Stomach (tissue), 9 donors: ENCODE measurements around the gene AKAP13. TPM values are rescaled to one million over a fixed set of nuclear protein-coding genes. Genes with fewer than 3 reads are reported as not detected.
A peak's percentile ranks its signal among the peaks of the same experiment; 100 is the strongest.
"Not testable (repeated sequence)": the region's sequence is repeated elsewhere in the genome, so short reads cannot be mapped to it uniquely, and the experiment has no call there.

Experiments
- DNase-seq, 2 donors: peaks; one replicate each; pipeline versions ENCODE4 v3.0.0 to v3.0.0-alpha.2; 2013 to 2019
- H3K27ac ChIP-seq, 5 donors: fragments of 200-600 bp in 4 of 5; sonication (generic) in 4 of 5; one replicate each; pipeline ENCODE4 v1.5.1; 2013 to 2019; ENCODE audit warnings: mild to moderate bottlenecking in 1 of 5, moderate library complexity in 1 of 5
- H3K27me3 ChIP-seq, 3 donors: fragments of 200-600 bp; sonication (generic); one replicate each; pipeline ENCODE4 v1.5.1; 2017 to 2019; ENCODE audit warnings: mixed run types in 1 of 3
- H3K36me3 ChIP-seq, 4 donors: fragments of 200-600 bp; sonication (generic); 1 replicate in 3 of 4; 2 replicates in 1 of 4; pipeline ENCODE4 v1.5.1; 2016 to 2019
- H3K4me1 ChIP-seq, 4 donors: fragments of 200-600 bp; sonication (generic); one replicate each; pipeline ENCODE4 v1.5.1; 2016 to 2019
- H3K4me3 ChIP-seq, 4 donors: fragments of 200-600 bp; sonication (generic) in 3 of 4; one replicate each; pipeline ENCODE4 v1.5.1; 2016 to 2019; ENCODE audit warnings: mild to moderate bottlenecking in 1 of 4
- H3K9me3 ChIP-seq, 4 donors: fragments of 200-600 bp; sonication (generic); one replicate each; pipeline ENCODE4 v1.5.1; 2016 to 2019
- EP300 ChIP-seq: sonication (generic); formaldehyde crosslinking; IDR thresholded peaks from one replicate; pipeline ENCODE4 v1.6.1; 2017; ENCODE audit warnings: antibody characterized with exemption
- POLR2A ChIP-seq, 4 donors: fragments of 450-650 bp; IDR thresholded peaks; one replicate each; pipeline ENCODE4 v1.6.1; 2016; ENCODE audit warnings: antibody characterized with exemption in 4 of 4, control low read depth in 2 of 4, mild to moderate bottlenecking in 1 of 4, moderate library complexity in 1 of 4
- POLR2AphosphoS5 ChIP-seq, 3 donors: sonication (generic); formaldehyde crosslinking; IDR thresholded peaks; one replicate each; pipeline ENCODE4 v1.6.1; 2016; ENCODE audit warnings: antibody characterized with exemption in 3 of 3
- WGBS, 5 donors: extraction: QIAGEN DNeasy Blood & Tissue Kit in 3 of 5; methylation state at CpG; one replicate each; pipeline versions ENCODE4 v1.1.5 to v1.1.7; 2013 to 2018; 5-methylcytosine and 5-hydroxymethylcytosine counted together
- intact Hi-C: fragments of 100-400 bp; cut with DNase I; formaldehyde crosslinking; loops from one replicate; pipeline ENCODE4 v1.15.1; 2023; ENCODE audit warnings: low total_unique reads
- polyA plus RNA-seq, 3 donors: library from polyadenylated mRNA; stranded (reverse); fragments of 200-250 nt; gene quantifications; one replicate each; pipeline ENCODE4 v1.2.3, GENCODE V29; 2013
- total RNA-seq, 5 donors: library from RNA; depleted of rRNA; stranded (reverse); fragments of >200 nt; gene quantifications; one replicate each; pipeline versions ENCODE4 v1.1.0 to v1.2.3, GENCODE V29; 2014 to 2016
- TF ChIP-seq, protein P1 (sequence below), 7 experiments: fragments of 450-650 bp in 4 of 7; fragments of 200-600 bp in 3 of 7; sonication (generic) in 3 of 7; IDR thresholded peaks; one replicate each; pipeline ENCODE4 v1.5.1; 2016 to 2019; ENCODE audit warnings: antibody characterized with exemption in 7 of 7, control low read depth in 2 of 7, mild to moderate bottlenecking in 1 of 7
- donor health status: healthy with polysubstance abuse.
- donor health status: Bipolar disorder and iron deficiency.
- donor health status: healthy.

The AKAP13 gene
- total and polyA plus RNA-seq, 8 donors = 33.1 to 395 (median 138) TPM

DNA sequence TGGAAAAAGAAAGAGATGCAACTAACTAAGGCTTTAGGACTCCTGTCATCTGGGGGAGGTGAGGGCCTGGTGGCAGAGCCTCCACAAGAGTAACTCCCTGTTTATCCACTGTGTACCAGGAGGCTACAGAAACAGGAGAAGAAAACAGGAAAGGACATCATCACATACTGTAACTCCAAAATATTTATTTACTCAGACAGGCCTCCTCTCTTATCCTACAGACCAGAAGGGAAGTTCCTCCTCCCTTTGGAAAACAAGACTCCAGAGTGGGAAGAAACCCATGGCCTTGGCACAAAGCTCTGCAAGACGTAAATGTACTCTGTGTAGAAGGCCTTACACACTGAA lies 40.1 kb upstream of the AKAP13 start:
- no peaks in the 10 kb centered on the region for H3K9me3 ChIP-seq
- H3K36me3 ChIP-seq = no peaks in the 10 kb centered on the region
- no peak overlapping the region for H3K4me3 ChIP-seq
- H3K4me1 ChIP-seq = peaks cover 0 to 19% (median 3%) of the 10 kb centered on the region in 4 donors
- WGBS, 5 donors = 57 to 95% (median 77%) methylated on average over 1 of the region's 1 CpG
- TF ChIP-seq EP300 (no peak), POLR2AphosphoS5 (IDR thresholded peaks at IDR 0.05) (no peak), POLR2A (IDR thresholded peaks at IDR 0.05) (no peak)
- TF ChIP-seq, protein P1, sequence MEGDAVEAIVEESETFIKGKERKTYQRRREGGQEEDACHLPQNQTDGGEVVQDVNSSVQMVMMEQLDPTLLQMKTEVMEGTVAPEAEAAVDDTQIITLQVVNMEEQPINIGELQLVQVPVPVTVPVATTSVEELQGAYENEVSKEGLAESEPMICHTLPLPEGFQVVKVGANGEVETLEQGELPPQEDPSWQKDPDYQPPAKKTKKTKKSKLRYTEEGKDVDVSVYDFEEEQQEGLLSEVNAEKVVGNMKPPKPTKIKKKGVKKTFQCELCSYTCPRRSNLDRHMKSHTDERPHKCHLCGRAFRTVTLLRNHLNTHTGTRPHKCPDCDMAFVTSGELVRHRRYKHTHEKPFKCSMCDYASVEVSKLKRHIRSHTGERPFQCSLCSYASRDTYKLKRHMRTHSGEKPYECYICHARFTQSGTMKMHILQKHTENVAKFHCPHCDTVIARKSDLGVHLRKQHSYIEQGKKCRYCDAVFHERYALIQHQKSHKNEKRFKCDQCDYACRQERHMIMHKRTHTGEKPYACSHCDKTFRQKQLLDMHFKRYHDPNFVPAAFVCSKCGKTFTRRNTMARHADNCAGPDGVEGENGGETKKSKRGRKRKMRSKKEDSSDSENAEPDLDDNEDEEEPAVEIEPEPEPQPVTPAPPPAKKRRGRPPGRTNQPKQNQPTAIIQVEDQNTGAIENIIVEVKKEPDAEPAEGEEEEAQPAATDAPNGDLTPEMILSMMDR (IDR thresholded peaks at IDR 0.05) = no peak
- intact Hi-C loops = no loop called here
- no peaks in the 10 kb centered on the region for H3K27me3 ChIP-seq
- DNase-seq = no peak
- H3K27ac ChIP-seq = no peak overlapping the region

DNA sequence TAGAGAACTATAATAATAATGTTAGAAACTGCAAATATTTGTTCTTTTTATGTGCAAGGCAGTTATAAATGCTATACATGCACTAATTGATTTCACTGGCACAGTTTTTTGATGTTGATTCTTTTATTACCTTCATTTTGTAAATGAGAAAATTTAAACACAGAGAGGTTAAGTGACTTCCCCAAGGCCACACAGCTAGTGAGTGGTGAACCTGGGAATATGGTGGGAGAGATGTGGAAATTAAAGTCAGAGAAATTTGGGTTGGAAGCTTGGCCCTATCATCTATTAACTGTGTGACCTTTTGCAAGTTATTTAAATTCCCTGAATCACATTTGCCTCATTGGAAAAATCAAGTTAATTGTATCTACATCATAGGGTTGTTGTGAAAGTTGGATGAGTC lies 39.6 kb upstream of the AKAP13 start:
- no peaks in the 10 kb centered on the region for H3K27me3 ChIP-seq
- peaks cover 0 to 21% (median 0%) of the 10 kb centered on the region in 4 donors for H3K4me1 ChIP-seq
- no peaks in the 10 kb centered on the region for H3K9me3 ChIP-seq
- H3K36me3 ChIP-seq = no peaks in the 10 kb centered on the region
- H3K27ac ChIP-seq = no peak overlapping the region
- intact Hi-C loops = no loop called here
- H3K4me3 ChIP-seq = no peak overlapping the region
- TF ChIP-seq POLR2A (IDR thresholded peaks at IDR 0.05) (no peak), POLR2AphosphoS5 (IDR thresholded peaks at IDR 0.05) (no peak), EP300 (no peak)
- TF ChIP-seq, protein P1 (IDR thresholded peaks at IDR 0.05) = no peak
- DNase-seq = no peak

DNA sequence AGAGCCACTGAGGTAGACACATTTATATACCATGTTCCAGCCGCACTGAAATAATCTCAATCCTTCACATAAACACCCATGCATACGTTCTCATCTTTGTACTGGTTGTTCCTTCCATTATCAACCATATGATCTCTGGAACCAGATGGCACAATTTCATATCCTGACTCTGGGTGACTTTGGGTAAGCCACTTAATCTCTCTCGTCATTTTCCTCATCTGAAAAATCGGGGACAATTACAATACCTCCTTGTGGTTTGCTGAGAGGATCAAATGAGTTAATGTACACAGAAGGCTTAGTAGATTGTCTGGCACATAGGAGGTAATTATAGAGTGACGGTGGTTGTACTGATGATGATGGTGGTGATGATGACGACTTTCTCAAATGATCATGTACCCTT lies 38.2 kb upstream of the AKAP13 start:
- intact Hi-C loops, DNase-seq, H3K36me3 ChIP-seq, H3K27ac ChIP-seq, H3K9me3 ChIP-seq, H3K4me3 ChIP-seq, H3K27me3 ChIP-seq: not testable (repeated sequence)
- peaks cover 0 to 30% (median 0%) of the 10 kb centered on the region in 4 donors for H3K4me1 ChIP-seq
- 84 to 87% (median 86%) methylated on average over 6 of the region's 6 CpGs for WGBS, 5 donors

DNA sequence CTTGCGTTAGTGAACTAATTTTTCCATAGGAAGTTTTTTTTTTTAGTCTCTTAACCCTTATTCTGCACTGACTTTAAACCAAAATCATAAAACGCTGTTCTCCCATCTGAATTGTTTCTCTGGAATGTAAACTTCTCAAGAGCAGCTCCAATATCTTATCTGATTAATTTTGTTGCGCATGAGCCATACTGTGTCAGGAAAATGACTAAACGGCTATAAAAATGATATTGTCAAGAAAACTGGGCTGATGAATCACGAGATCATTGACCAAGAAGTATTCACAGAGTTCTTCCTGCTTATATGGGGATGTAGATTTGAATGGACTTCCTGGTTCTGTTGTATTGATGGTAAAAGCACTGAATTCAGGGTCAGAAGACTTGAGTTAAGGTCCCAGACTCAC lies 37.0 kb upstream of the AKAP13 start:
- H3K9me3 ChIP-seq, intact Hi-C loops, H3K36me3 ChIP-seq, H3K27me3 ChIP-seq, H3K4me3 ChIP-seq, DNase-seq: not testable (repeated sequence)
- peak overlapping the region in 1 of 5 donors; percentile 46 for H3K27ac ChIP-seq
- 44 to 59% (median 54%) methylated on average over 5 of the region's 5 CpGs for WGBS, 5 donors
- H3K4me1 ChIP-seq = peaks cover 0 to 30% (median 0%) of the 10 kb centered on the region in 4 donors

DNA sequence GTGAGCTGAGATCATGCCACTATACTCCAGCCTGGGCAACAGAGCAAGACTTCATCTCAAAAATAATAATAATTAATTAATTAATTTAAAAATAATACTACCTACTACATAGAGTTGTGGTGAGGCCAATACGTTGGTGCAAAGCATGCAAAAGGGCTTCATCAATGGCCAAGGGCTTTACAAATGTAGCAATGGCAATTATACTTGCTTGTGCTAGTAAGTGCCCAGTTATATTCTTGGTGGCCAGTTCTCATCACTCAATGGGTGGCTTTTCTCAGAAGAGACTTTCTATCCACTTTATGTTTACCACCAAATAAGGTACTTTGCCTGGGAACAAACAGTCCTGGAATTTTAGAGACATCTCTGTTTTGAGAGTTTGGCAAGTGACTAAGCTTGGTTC lies 36.2 kb upstream of the AKAP13 start:
- DNase-seq, H3K9me3 ChIP-seq, H3K4me3 ChIP-seq, H3K27me3 ChIP-seq, H3K36me3 ChIP-seq, intact Hi-C loops: not testable (repeated sequence)
- WGBS, 5 donors = 89 to 100% (median 94%) methylated on average over 1 of the region's 1 CpG
- Histone ChIP-seq H3K4me1 (peaks cover 0 to 30% (median 0%) of the 10 kb centered on the region in 4 donors), H3K27ac (peak overlapping the region in 2 of 5 donors; percentile 14 to 46)

DNA sequence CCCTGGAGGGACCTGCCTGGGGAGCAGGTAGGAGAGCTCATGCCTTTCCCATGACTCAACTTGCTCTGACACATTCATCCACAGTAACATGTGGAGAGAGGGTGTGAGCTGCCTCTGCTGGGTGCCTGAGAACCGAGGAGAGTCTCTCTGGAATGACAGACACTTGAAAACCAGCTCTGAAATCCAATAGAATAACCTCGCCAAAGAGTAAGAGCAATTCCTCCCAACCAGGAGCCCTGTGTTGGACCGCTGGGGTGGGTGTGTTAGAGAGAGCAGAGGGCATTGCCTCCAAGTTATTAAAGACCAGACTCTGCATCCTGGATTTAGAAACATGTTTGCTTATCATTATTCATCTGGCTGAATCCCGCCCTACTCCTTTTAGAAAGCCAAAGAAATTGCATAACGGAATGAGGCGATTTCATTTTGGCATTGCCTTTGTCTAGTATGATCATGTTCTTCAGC lies 35.7 kb upstream of the AKAP13 start:
- Histone ChIP-seq H3K27ac (peak overlapping the region in 2 of 5 donors; percentile 14 to 46), H3K4me1 (peaks cover 0 to 30% (median 0%) of the 10 kb centered on the region in 4 donors)
- H3K36me3 ChIP-seq, intact Hi-C loops, DNase-seq, H3K9me3 ChIP-seq, H3K4me3 ChIP-seq, H3K27me3 ChIP-seq: not testable (repeated sequence)
- 52 to 69% (median 67%) methylated on average over 6 of the region's 6 CpGs for WGBS, 5 donors

DNA sequence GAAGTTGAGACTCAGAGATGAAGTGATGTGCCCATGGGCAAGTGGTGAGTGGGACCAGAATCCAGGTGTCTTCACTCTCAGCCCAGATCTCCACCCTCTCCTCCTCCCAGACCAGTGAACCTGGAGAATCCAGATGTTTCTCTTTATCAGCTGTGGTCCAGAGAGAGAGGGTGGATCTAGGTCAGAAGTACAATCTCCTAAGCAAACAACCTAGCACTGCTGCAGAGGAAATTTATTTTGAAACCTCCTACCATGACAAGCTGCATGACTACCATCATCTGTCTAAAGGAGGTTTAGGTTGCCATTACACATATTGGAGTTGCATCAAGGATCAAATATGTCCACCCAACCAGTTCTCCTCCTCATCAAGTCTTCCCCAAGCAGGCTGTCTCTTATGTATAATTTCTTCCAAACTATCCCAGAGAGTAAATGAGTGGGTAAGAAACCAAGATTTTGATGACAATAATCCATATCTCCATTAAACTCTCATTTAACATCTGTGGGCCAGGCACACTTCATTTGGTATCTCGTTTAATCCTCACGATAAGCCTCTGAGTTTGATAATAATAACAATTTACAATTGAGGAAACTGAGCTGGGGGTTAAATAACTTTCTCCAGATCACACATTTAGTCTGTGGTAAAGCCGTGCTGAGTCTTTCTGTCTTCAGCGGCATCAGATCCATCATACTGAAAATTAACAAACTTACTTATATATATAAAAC lies 35.0 kb upstream of the AKAP13 start:
- Histone ChIP-seq H3K27ac (peak overlapping the region in 2 of 5 donors; percentile 14 to 46), H3K4me1 (peaks cover 0 to 30% (median 0%) of the 10 kb centered on the region in 4 donors)
- H3K36me3 ChIP-seq, H3K9me3 ChIP-seq, intact Hi-C loops, H3K27me3 ChIP-seq, H3K4me3 ChIP-seq, DNase-seq: not testable (repeated sequence)
- 71 to 84% (median 80%) methylated on average over 4 of the region's 4 CpGs for WGBS, 5 donors
